Measurements from ENCODE around the gene MAST4.

- TF ChIP-seq CTCF (IDR thresholded peaks at IDR 0.05) (no peak), POLR2A (IDR thresholded peaks at IDR 0.05; ENCODE audit: low read length) (no peak), USF2 (IDR thresholded peaks at IDR 0.05) (no peak), ZC3H11A (IDR thresholded peaks at IDR 0.05) (no peak), PBX3 (IDR thresholded peaks at IDR 0.05) (no peak), MAX (IDR thresholded peaks at IDR 0.05) (no peak), CHD4 (IDR thresholded peaks at IDR 0.05; ENCODE audit: borderline replicate concordance) (no peak), MAZ (IDR thresholded peaks at IDR 0.05; ENCODE audit: borderline replicate concordance, low read depth, low read length) (no peak), BHLHE40 (IDR thresholded peaks at IDR 0.05; ENCODE audit: low read depth, low read length) (no peak), E2F6 (IDR thresholded peaks at IDR 0.05; ENCODE audit: borderline replicate concordance, low read depth) (no peak)
Observed at GRCh38 chr5:67201897-67202549, 605.8 kb downstream of the MAST4 start.

Data from A549 (cell line).